ENCODE data around the gene TUSC2. TPM values are rescaled to one million over a fixed set of nuclear protein-coding genes. Genes with fewer than 3 reads are reported as not detected.

Gene TUSC2
- total and polyA plus RNA-seq, 2 of the 8 experiments (the other 6 are each of a cell fraction or from before 2014, with no cell fraction given) = 33.3 to 65.4 TPM

- CTCF ChIA-PET (ENCODE audit: partially characterized antibody) = interaction anchor here (0.6 to 1.2 kb wide), 3 partner anchors 62 to 192 kb away, joined by 3 read pairs; no protein-coding TSS in a partner anchor
- H3K9ac ChIP-seq (replicated peaks in 1 of 4; ENCODE audit: extremely low read depth in 1 of 4, low read depth in 3 of 4, low read length in 3 of 4) = no peak overlapping the region
- H4K5ac ChIP-seq (ENCODE audit: insufficient read length, low read depth, low read length) = no peak overlapping the region
- H3K23ac ChIP-seq (ENCODE audit: insufficient read length) = no peak overlapping the region
- H2BK20ac ChIP-seq (ENCODE audit: low read length) = peak overlapping the region; percentile 61; the same call in 1 of the 2 replicates
- FAIRE-seq (no peak), DNase-seq (ENCODE audit: low read depth in 1 of 2, low spot score in 2 of 2) (no peak)
- H3K14ac ChIP-seq (ENCODE audit: insufficient read length) = no peak overlapping the region
- H2BK15ac ChIP-seq (ENCODE audit: low read length) = peak overlapping the region; percentile 90; the same call in 1 of the 2 replicates
- H3K4me3 ChIP-seq (ENCODE audit: extremely low read depth in 1 of 4, insufficient read depth in 2 of 4, low read depth in 3 of 4, low read length in 4 of 4) = no peak overlapping the region
- peak overlapping the region; percentile 44; the same call in 1 of the 2 replicates for H2BK12ac ChIP-seq (ENCODE audit: low read depth, low read length)
- no peak overlapping the region for H2AFZ ChIP-seq (ENCODE audit: low read length)
- 81% methylated on average over 8 of the region's 8 CpGs; no CpG with 5 or more reads in 1 of the 2 experiments for WGBS, 2 experiments (ENCODE audit: extremely low coverage in 1 of 2, insufficient coverage in 1 of 2, insufficient read length in 1 of 2, insufficient replicate concordance in 2 of 2, low coverage in 1 of 2, low lambda C conversion rate in 2 of 2, missing lambda C conversion rate in 1 of 2)
- peaks cover 0 to 29% (median 20%) of the 10 kb centered on the region in 4 experiments; a peak in 6 of 7 replicates for H3K4me1 ChIP-seq (replicated peaks in 1 of 4; ENCODE audit: control insufficient read depth in 3 of 4, insufficient read depth in 4 of 4, low read length in 3 of 4)
- TF ChIP-seq EGR1 (IDR thresholded peaks at IDR 0.05; ENCODE audit: borderline replicate concordance, low read depth, low read length) (no peak), SRF (IDR thresholded peaks at IDR 0.05; ENCODE audit: low read depth, low read length) (no peak), POLR2AphosphoS5 (IDR thresholded peaks at IDR 0.05; ENCODE audit: low read depth, low read length) (no peak), ATF3 (IDR thresholded peaks at IDR 0.05; ENCODE audit: insufficient read depth, low read depth, low read length) (no peak), FOSL1 (IDR thresholded peaks at IDR 0.05; ENCODE audit: insufficient read depth, low read depth, low read length) (no peak), CTBP2 (IDR thresholded peaks at IDR 0.05; ENCODE audit: borderline replicate concordance, insufficient read depth, insufficient read length, low read length) (no peak), EP300 (IDR thresholded peaks at IDR 0.05; ENCODE audit: borderline replicate concordance in 1 of 2, low read depth in 2 of 2, low read length in 2 of 2) (no peak), SAP30 (IDR thresholded peaks at IDR 0.05; ENCODE audit: insufficient read depth, insufficient replicate concordance, low read length) (no peak)
- no peaks in the 10 kb centered on the region for H3K9me3 ChIP-seq (ENCODE audit: insufficient read depth in 2 of 2, low read depth in 1 of 2, low read length in 1 of 2)
- H3K56ac ChIP-seq (replicated peaks; ENCODE audit: insufficient read length, low read depth, low read length) = peak overlapping the region; percentile 12
- H4K91ac ChIP-seq (replicated peaks; ENCODE audit: insufficient read length, low read length) = peak overlapping the region; percentile 3
- H3K4me2 ChIP-seq (ENCODE audit: insufficient read depth in 1 of 2, low read depth in 2 of 2, low read length in 2 of 2) = no peak overlapping the region
- no peak overlapping the region for H3K18ac ChIP-seq (ENCODE audit: extremely low read depth, low read length)
- H3K23me2 ChIP-seq (ENCODE audit: low read depth, low read length) = 0 out of 2 replicates have a peak, but pooled peaks cover 2% of the 10 kb centered on the region
- POLR2A ChIA-PET (ENCODE audit: partially characterized antibody) = interaction anchor here (0.9 kb wide), 1 partner anchor 27 kb away, joined by 3 read pairs; no protein-coding TSS in a partner anchor
- H4K20me1 ChIP-seq (replicated peaks in 1 of 2; ENCODE audit: control insufficient read depth in 1 of 2, insufficient read depth in 2 of 2, low read length in 2 of 2) = peaks cover 0 to 2% of the 10 kb centered on the region in 2 experiments
- no peaks in the 10 kb centered on the region for H3K36me3 ChIP-seq (ENCODE audit: control insufficient read depth in 2 of 4, insufficient read depth in 4 of 4, low read length in 3 of 4)
- H4K8ac ChIP-seq (ENCODE audit: extremely low read depth, insufficient read depth, low read length) = no peak overlapping the region
- no peak overlapping the region for H2AK5ac ChIP-seq (ENCODE audit: low read depth, low read length)
- H3K79me1 ChIP-seq (ENCODE audit: low read depth, low read length) = 0 out of 2 replicates have a peak, but pooled peaks cover 2% of the 10 kb centered on the region
- no peaks in the 10 kb centered on the region for H3K79me2 ChIP-seq (ENCODE audit: control insufficient read depth in 1 of 2, insufficient read depth in 2 of 2, low read length in 2 of 2)
- no peak overlapping the region for H3K27ac ChIP-seq (ENCODE audit: low read depth, low read length)
- no peaks in the 10 kb centered on the region; a peak in 2 of 7 replicates for H3K27me3 ChIP-seq (replicated peaks in 1 of 4; ENCODE audit: control insufficient read depth in 3 of 4, extremely low read depth in 1 of 4, insufficient read depth in 3 of 4, low read length in 3 of 4)
- H3K4ac ChIP-seq (replicated peaks; ENCODE audit: insufficient read length, low read depth, low read length) = peak overlapping the region; percentile 74
- H2BK5ac ChIP-seq (ENCODE audit: low read depth, low read length) = peak overlapping the region; percentile 12; the same call in 1 of the 2 replicates
- no peak overlapping the region for H2BK120ac ChIP-seq (replicated peaks; ENCODE audit: low read depth, low read length)
Measured at GRCh38 chr3:50372349-50372748, 44.3 kb upstream of the TUSC2 start.
